Activated gamma-delta T cell treated with anti-CD3 and anti-CD28 coated beads, Interleukin-2, amount 50 U/mL, for 16 hours (primary cell): ENCODE measurements around the gene R3HCC1L.
A peak's percentile ranks its signal among the peaks of the same experiment; 100 is the strongest.

Source experiments
- DNase-seq: peaks from one replicate; pipeline ENCODE4 v3.0.0-alpha.2; 2020; ENCODE audit warnings: low read depth

R3HCC1L gene

GRCh38 chr10:98134431-98135221 is at the start of gene R3HCC1L:
Gene R3HCC1L (plus strand): TSS chr10:98134657. CDS start chr10:98208115, 73,458 bp downstream.
- DNase-seq, result peak; percentile 87

DNA sequence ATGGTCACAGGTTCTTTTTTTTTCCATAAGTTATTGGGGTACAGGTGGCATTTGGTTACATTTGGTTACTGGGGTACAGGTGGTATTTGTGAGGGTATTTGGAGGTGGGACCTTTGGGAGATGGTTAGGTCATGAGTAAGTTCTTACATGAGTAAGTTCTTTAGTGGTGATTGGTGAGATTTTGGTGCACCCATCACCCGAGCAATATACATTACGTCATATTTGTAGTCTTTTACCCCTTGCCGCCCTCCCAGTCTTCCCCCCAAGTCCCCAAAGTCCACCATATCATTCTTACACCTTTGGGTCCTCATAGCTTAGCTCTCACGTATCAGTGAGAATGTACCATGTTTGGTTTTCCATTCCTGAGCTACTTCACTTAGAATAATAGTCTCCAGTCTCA is 49.2 kb upstream of the R3HCC1L start:
- DNase-seq, result no peak

- no peak for DNase-seq
These were observed 47.4 kb upstream of the R3HCC1L start for GRCh38 chr10:98086837-98087708.

GRCh38 chr10:98088186-98088971 is 46.1 kb upstream of the R3HCC1L start:
- DNase-seq, result no peak

DNA sequence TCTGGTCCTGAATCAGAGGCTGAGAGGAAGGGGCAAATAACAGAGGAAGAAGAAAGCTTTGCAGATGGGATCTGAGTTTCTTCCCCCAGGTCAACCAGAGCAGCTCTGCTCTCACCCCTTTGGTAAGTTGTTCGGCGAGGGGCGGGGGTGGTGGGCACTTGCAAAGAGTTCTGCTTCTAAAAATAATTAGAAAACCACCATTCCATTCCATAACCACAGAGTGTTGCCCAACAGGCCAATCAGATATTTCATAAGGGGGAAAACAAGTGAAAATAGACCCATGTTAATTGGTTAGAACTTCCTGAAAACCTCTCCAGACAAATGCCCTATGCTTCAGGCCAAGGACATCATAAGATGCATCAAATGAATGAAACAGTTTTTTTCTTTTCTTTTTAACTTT is 43.6 kb upstream of the R3HCC1L start:
- no peak for DNase-seq

DNA sequence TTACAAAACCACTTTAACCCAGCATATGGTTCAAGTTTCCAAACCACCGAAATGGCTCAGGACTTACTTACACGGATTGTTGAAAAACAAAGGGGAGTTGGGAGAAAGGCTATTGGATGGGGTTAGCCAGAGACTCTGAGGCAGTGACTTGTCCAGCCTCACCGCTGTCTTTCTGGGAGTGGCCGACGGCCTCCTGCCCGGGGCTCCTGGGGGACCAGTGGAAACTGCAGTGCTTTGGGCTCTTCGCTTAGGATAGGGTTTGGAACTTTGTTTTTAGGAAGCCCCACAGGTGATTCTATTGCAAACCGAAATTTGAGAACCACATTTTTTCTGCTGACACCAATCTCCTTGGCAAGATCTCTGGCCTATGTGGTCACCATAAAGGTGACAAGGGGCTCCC is 38.1 kb upstream of the R3HCC1L start:
- no peak for DNase-seq

DNA sequence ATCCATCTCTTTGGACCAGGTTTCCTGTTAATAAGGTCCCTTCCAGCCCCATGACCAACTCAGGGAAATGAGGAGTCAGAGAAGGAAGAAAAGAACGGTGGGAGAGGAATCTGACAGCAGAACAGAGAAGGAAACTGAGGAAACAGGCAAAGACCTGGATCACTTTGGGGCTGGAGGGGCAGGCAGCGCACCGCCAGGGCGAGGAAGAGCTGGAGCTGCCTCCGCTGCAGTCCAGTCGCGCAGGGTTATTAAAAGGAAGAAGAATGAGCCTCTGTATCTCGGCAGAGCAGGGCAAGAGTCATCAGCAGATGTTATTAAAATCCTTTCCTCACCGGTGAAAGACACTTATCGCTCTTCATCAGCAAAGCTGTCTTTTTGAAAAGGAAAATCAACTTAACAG is 37.7 kb upstream of the R3HCC1L start:
- no peak for DNase-seq

DNA sequence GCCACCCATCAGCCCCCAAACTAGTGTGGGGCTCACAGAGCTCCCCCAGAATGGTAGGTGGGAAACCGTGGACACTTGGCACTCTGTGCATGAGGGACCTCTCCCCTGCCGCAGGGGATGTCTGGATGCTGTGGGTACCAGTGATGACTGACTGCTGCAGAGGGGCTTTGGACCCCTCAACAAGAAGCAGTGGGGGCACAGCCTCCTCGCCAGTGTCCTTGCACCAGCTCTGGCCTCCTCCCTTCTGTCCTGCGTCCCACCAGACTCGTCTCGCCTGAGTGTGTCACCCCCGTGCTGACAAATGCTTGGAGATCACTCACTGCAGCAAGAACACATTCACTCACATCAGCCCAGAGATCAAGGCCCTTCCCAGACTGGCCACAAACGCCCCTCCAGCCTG is 37.3 kb upstream of the R3HCC1L start:
- no peak for DNase-seq

GRCh38 chr10:98097616-98098015 is 36.8 kb upstream of the R3HCC1L start:
- DNase-seq, result no peak

- no peak for DNase-seq
These were observed 36.2 kb upstream of the R3HCC1L start for GRCh38 chr10:98098247-98098646.

- no peak for DNase-seq
These were observed 34.0 kb upstream of the R3HCC1L start for GRCh38 chr10:98100476-98100875.

DNA sequence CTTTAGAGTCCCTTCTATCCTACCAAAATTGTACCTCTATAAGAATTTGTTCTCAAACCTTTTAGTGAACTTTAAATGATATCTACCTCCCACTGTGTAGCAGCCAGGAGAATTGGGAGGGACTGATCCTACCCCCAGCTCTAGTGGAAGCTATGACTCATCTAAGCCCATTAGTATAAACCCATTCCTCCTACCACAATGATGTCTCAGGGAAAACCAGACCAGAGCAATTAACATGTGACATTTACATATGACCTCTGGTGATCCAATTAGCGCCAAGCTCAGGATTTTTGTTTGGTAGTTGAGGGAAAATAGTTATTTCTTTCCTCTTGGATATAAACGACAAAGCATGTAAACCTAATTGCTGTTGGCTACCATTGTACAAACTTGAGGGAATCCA is 33.1 kb upstream of the R3HCC1L start:
- DNase-seq, result no peak

GRCh38 chr10:98104125-98104524 is 30.3 kb upstream of the R3HCC1L start:
- DNase-seq, result no peak

GRCh38 chr10:98106531-98106930 is 27.9 kb upstream of the R3HCC1L start:
- DNase-seq, result no peak

DNA sequence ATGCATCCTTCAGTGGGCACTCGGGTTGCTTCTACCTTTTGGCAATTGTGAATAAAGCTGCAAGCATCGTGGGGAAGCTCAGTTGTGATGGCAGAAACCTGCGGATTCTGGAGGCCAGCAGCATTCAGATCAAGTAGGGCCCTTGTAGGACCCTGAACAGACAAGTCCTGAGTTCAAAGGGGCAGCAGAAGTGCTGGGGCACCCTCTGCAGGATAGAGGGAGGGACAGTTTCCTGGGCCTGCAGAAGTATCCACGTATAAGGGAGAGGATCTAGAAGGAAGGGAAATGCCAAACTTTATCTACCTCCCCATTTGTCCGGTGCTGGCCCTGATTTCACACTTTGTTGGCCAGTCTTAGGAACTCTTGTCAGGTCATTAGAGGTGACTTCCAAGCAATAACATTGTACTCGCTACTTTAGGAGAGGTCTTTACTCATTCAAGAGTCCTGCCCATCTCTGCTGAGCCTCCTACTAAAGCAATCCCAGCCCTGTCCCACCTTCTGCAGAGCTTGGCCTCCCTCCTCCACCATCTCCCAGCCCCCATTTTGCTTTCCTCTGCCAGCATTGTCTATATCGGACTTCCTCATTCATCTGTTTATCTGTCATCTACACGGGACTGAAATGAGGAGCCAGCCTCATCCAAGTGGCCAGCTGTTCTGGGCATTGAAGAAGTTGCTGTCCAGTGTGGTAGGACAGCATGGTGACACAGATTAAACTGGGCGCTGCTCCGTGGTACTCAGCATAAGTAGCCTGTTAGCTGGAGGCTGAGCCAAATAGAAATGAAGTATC is 26.6 kb upstream of the R3HCC1L start:
- DNase-seq, result no peak

- DNase-seq, result no peak
These were observed 24.1 kb upstream of the R3HCC1L start for GRCh38 chr10:98110356-98110755.

DNA sequence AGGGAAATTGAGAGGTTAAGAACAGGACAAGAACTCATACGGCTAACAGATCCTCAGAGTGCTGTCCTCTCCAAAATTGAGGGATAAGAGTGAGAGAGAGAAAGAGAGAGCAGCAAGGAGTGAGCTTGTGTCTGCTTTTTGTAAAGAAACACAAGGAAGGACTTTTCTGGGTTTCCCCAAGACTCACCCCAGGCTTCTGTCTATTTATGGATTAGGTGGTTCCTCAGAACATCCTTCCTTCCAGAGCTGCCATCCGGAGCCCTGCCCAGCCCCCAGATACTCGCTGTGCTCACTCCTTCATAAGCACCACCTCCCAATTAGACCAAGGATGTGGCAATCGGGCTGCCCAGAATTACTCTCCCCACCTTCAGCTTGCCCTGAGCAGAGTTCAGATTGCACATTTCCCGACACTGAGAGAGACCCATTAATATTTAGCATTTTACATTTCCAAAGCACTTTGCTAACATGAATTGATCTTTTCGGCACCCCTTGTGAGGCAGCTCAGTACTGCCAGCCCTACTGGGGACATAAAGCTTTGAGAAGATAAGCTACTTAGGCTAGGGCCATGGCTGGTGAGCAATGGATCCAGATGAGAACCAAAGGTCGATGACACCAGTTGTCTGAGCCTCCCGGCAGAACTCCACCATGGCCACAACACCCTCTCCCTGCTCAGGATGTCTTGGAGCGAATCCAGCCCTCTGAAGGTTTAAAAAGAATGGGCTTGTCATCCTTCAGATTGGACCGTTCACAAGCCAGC is 19.2 kb upstream of the R3HCC1L start:
- DNase-seq, result no peak

- DNase-seq, result no peak
These were observed 14.6 kb upstream of the R3HCC1L start for GRCh38 chr10:98119891-98120290.

DNA sequence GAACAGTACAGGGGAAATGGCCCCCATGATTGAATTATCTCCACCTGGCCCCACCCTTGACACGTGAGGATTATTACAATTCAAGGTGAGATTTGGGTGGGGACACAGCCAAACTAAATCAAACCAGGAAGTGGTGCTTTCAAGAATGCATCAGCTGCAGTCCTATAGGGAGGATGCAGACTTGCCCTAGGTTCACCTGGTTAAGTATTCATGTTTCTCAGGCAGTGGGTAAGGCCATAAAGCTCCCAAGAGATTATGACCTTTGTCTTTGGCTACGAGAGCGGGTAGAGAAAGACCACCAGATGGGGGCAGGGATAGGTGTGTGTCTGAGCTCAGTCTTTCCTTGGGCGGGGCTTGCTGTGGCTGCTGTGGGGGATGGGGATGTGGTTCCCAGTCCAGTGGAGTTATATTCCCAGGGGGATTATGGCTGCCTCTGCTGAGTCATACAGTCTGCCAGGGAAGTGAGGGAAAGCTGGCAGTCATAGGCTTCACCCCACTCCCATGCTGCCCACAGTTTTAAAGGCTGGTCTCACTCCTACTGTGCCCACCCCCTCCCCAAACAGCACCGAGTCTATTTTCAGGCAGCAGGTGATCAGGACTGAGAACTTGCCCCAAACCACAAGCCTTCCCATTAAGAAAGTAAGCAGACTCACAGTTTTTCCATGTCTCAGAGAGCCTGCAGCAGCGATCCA is 8.4 kb upstream of the R3HCC1L start:
- DNase-seq, result no peak

GRCh38 chr10:98128802-98129201 is 5.7 kb upstream of the R3HCC1L start:
- no peak for DNase-seq
